ENCODE data around the gene MCM10.

The MCM10 gene

GRCh38 chr10:13247246-13247645 lies 85.9 kb downstream of the MCM10 start:
- Histone ChIP-seq H3K4me3 (ENCODE audit: low read depth, low read length) (no peak overlapping the region), H3K36me3 (no peaks in the 10 kb centered on the region), H3K4me1 (no peaks in the 10 kb centered on the region), H3K27me3 (no peaks in the 10 kb centered on the region), H3K9me3 (no peaks in the 10 kb centered on the region)
- no peak for TF ChIP-seq CTCF (IDR thresholded peaks at IDR 0.05; ENCODE audit: low read depth, low read length)
- no peak for DNase-seq

DNA sequence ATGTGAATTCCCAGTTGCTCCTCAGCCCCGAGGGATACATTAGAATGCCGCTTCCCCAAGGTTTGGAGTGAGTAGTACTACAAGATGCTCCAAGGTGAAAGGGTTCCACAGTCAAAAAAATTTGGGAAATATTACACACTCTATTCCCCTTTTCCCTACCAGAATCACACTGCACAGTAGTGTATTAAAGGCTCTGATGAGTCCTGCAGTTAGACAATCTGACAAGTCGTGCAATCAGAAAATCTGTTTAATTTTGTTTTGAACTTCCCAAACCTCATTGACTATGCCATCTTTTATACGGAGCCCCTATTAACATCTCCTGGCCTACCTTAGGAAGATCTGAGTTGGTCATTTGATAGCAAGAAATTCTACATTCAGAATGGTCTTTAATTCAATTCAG lies 86.4 kb downstream of the MCM10 start:
- DNase-seq = no peak
- Histone ChIP-seq H3K4me1 (no peaks in the 10 kb centered on the region), H3K4me3 (ENCODE audit: low read depth, low read length) (no peak overlapping the region), H3K27me3 (no peaks in the 10 kb centered on the region), H3K36me3 (no peaks in the 10 kb centered on the region), H3K9me3 (no peaks in the 10 kb centered on the region)
- no peak for TF ChIP-seq CTCF (IDR thresholded peaks at IDR 0.05; ENCODE audit: low read depth, low read length)

DNA sequence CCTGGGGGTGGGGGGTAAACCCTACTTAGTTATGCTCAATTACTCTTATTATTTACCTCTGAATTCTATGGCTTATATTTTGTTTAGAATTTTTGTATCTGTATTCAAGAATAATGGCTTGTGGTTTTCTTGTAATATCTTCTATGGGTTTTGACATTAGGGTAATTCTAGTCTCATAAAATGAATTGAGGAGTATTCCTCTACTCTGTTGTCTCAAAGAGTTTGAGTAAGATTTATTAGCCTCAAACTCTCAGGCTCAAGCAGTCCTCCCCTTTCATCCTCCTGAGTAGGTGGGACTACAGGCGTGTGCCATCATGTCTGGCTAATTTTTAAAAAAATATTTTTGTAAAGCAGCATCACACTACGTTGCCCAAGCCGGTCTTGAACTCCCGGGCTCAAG lies 92.4 kb downstream of the MCM10 start:
- no peaks in the 10 kb centered on the region for H3K4me1 ChIP-seq
- no peak for TF ChIP-seq CTCF (IDR thresholded peaks at IDR 0.05; ENCODE audit: low read depth, low read length)
- H3K36me3 ChIP-seq = no peaks in the 10 kb centered on the region
- H3K4me3 ChIP-seq (ENCODE audit: low read depth, low read length) = no peak overlapping the region
- no peak for DNase-seq
- H3K27me3 ChIP-seq = no peaks in the 10 kb centered on the region; the same call in 1 of the 2 replicates
- H3K9me3 ChIP-seq = no peaks in the 10 kb centered on the region

- no peak for TF ChIP-seq CTCF (IDR thresholded peaks at IDR 0.05; ENCODE audit: low read depth, low read length)
- DNase-seq = no peak
- H3K4me1 ChIP-seq = no peaks in the 10 kb centered on the region
- H3K36me3 ChIP-seq = no peaks in the 10 kb centered on the region
- H3K4me3 ChIP-seq (ENCODE audit: low read depth, low read length) = no peak overlapping the region
- no peaks in the 10 kb centered on the region; the same call in 1 of the 2 replicates for H3K27me3 ChIP-seq
- no peaks in the 10 kb centered on the region for H3K9me3 ChIP-seq
Measured at GRCh38 chr10:13256627-13257026, 95.3 kb downstream of the MCM10 start.

GRCh38 chr10:13257621-13258140 lies 96.3 kb downstream of the MCM10 start:
- H3K9me3 ChIP-seq = no peaks in the 10 kb centered on the region
- no peak overlapping the region for H3K4me3 ChIP-seq (ENCODE audit: low read depth, low read length)
- DNase-seq = no peak
- H3K4me1 ChIP-seq = no peaks in the 10 kb centered on the region
- no peaks in the 10 kb centered on the region; the same call in 1 of the 2 replicates for H3K27me3 ChIP-seq
- no peak for TF ChIP-seq CTCF (IDR thresholded peaks at IDR 0.05; ENCODE audit: low read depth, low read length)
- H3K36me3 ChIP-seq = no peaks in the 10 kb centered on the region
